GM12878 (cell line): ENCODE measurements around the gene TKFC. TPM values are rescaled to one million over a fixed set of nuclear protein-coding genes. Genes with fewer than 3 reads are reported as not detected.

Experiments used
- ATAC-seq: fragments of 200-7000 bp; cut with Tn5 transposase; 3 replicates; pipeline ENCODE4 v1.9.1; 2020; ENCODE audit warnings: mild to moderate bottlenecking, moderate library complexity
- BruUV-seq: library from RNA; stranded (reverse); fragments of 400-500 nt; replicated peaks from 2 replicates; lab custom pipeline; 2021; lab: Mats Ljungman, UMichigan
- CTCF ChIA-PET: fragments of 300-600 bp; sonication (Branson Sonifier 250); formaldehyde crosslinking; extraction: SDS; loops from one replicate; lab custom pipeline; 2021; ENCODE audit warnings: inconsistent platforms; lab: Yijun Ruan, JAX
- POLR2A ChIA-PET: fragments of 350-600 bp; formaldehyde crosslinking; extraction: SDS; loops from one replicate; lab custom pipeline; 2021; ENCODE audit warnings: inconsistent platforms; lab: Charles Lee
- RAD21 ChIA-PET: fragments of 300-600 bp; sonication (Branson Sonifier 250); formaldehyde crosslinking; loops from one replicate; lab custom pipeline; 2023; ENCODE audit warnings: antibody characterized with exemption; ENCODE audit not compliant: unreplicated experiment; lab: Charles Lee
- SMC1A ChIA-PET: fragments of 300-600 bp; sonication (Branson Sonifier 250); formaldehyde crosslinking; loops from one replicate; lab custom pipeline; 2023; ENCODE audit not compliant: unreplicated experiment, uncharacterized antibody; lab: Charles Lee
- DNase-seq: peaks from one replicate; pipeline ENCODE4 v3.0.0-alpha.2; 2011; ENCODE audit warnings: low read depth, low spot score
- FAIRE-seq: peaks from 3 replicates; lab custom pipeline; 2011; peaks lifted over from hg19 to GRCh38; lab: Jason Lieb, UNC
- H2AFZ ChIP-seq: 2 replicates; pipeline ENCODE4 v1.6.0; 2011; ENCODE audit warnings: low read depth, low read length, control low read depth; ENCODE audit not compliant: control insufficient read depth
- H3K27ac ChIP-seq: 2 replicates; pipeline ENCODE4 v1.5.1; 2011; ENCODE audit warnings: control low read depth; ENCODE audit not compliant: control insufficient read depth, insufficient read depth
- H3K27me3 ChIP-seq, 2 experiments: replicated peaks in 1 of 2; 2 replicates each; pipeline versions ENCODE4 v1.6.0 to v1.6.1; 2011; ENCODE audit warnings: low read length in 1 of 2; ENCODE audit not compliant: control insufficient read depth in 2 of 2, insufficient read depth in 2 of 2
- H3K36me3 ChIP-seq, 2 experiments: 2 replicates each; pipeline ENCODE4 v1.5.1; 2011; ENCODE audit warnings: low read length in 1 of 2; ENCODE audit not compliant: control insufficient read depth in 2 of 2, insufficient read depth in 2 of 2
- H3K4me1 ChIP-seq: 2 replicates; pipeline ENCODE4 v1.6.1; 2011; ENCODE audit warnings: mild to moderate bottlenecking, low read length, moderate library complexity, mixed read lengths; ENCODE audit not compliant: control insufficient read depth, insufficient read depth
- H3K4me2 ChIP-seq: 2 replicates; pipeline ENCODE4 v1.6.0; 2011; ENCODE audit warnings: control low read depth; ENCODE audit not compliant: control insufficient read depth, insufficient read depth
- H3K4me3 ChIP-seq: fragments of 200-600 bp; sonication (generic); 2 replicates; pipeline ENCODE4 v1.5.1; 2016
- H3K79me2 ChIP-seq: 2 replicates; pipeline ENCODE4 v1.6.0; 2011; ENCODE audit warnings: low read length; ENCODE audit not compliant: control insufficient read depth, insufficient read depth
- H3K9ac ChIP-seq: 2 replicates; pipeline ENCODE4 v1.8.0; 2011; ENCODE audit warnings: low read length, control low read depth, mixed read lengths; ENCODE audit not compliant: control insufficient read depth, insufficient read depth
- H3K9me3 ChIP-seq: replicated peaks from 3 replicates; pipeline ENCODE4 v1.5.1; 2011; ENCODE audit warnings: mild to moderate bottlenecking, low read length; ENCODE audit not compliant: control insufficient read depth, insufficient read depth
- H4K20me1 ChIP-seq: 2 replicates; pipeline ENCODE4 v1.6.0; 2011; ENCODE audit not compliant: control insufficient read depth, insufficient read depth
- TCF7 ChIP-seq: IDR thresholded peaks from 2 replicates; pipeline ENCODE4 v1.6.1; 2014; ENCODE audit warnings: antibody characterized with exemption, borderline replicate concordance
- WGBS: methylation state at CpG from one replicate; pipeline ENCODE4 v1.1.6; 2016; ENCODE audit warnings: low lambda C conversion rate; ENCODE audit not compliant: insufficient replicate concordance, insufficient coverage; ENCODE audit errors: missing lambda C conversion rate; 5-methylcytosine and 5-hydroxymethylcytosine counted together
- in situ Hi-C: fragments of 300-500 bp; cut with MboI; formaldehyde crosslinking; loops from 9 replicates; pipeline ENCODE4 v1.14.3; 2018; ENCODE audit warnings: mixed read lengths
- intact Hi-C: fragments of 100-400 bp; cut with micrococcal nuclease; formaldehyde crosslinking; loops from one replicate; pipeline ENCODE4 v1.14.2; 2022; ENCODE audit not compliant: unreplicated experiment
- polyA plus RNA-seq, 11 experiments: library from polyadenylated mRNA; depleted of rRNA in 4 of 11; unstranded in 6 of 11; stranded (reverse) in 5 of 11; fragments of >200 nt; fragmentation: Nextera tagmentation in 4 of 11; fragmentation: Illumina TruSeq in 1 of 11; extraction: Ambion mirVana in 4 of 11; extraction: Trizol in 1 of 11; gene quantifications; 1 replicate in 1 of 11; 2 replicates in 10 of 11; pipeline versions ENCODE4 v1.2.1 to v1.2.3, GENCODE V29; 2011 to 2016; ENCODE audit warnings: inconsistent platforms in 2 of 11, missing spikeins in 2 of 11, low read depth in 1 of 11
- total RNA-seq, 4 experiments: library from RNA; depleted of rRNA in 3 of 4; stranded (reverse); fragments of >200 nt in 3 of 4; fragmentation: Illumina TruSeq in 1 of 4; extraction: Trizol in 1 of 4; gene quantifications; 2 replicates each; pipeline versions ENCODE4 v1.2.1 to v1.2.3, GENCODE V29; 2013 to 2021
- TF ChIP-seq, protein P1 (sequence below), 3 experiments: IDR thresholded peaks in 2 of 3; conservative IDR thresholded peaks in 1 of 3; 2 replicates each; pipeline ENCODE4 v1.5.1; 2011; ENCODE audit warnings: low read depth in 3 of 3, low read length in 3 of 3, mild to moderate bottlenecking in 3 of 3, control low read depth in 2 of 3, moderate library complexity in 2 of 3, inconsistent platforms in 1 of 3, mixed read lengths in 1 of 3; ENCODE audit not compliant: control insufficient read depth in 2 of 3, insufficient read depth in 1 of 3; ENCODE audit errors: extremely low read depth in 1 of 3

Gene TKFC
- total and polyA plus RNA-seq, 10 of the 15 experiments (the other 5 are each of a cell fraction or from before 2014, with no cell fraction given) = 2.4 to 113 (median 59.0) TPM

DNA sequence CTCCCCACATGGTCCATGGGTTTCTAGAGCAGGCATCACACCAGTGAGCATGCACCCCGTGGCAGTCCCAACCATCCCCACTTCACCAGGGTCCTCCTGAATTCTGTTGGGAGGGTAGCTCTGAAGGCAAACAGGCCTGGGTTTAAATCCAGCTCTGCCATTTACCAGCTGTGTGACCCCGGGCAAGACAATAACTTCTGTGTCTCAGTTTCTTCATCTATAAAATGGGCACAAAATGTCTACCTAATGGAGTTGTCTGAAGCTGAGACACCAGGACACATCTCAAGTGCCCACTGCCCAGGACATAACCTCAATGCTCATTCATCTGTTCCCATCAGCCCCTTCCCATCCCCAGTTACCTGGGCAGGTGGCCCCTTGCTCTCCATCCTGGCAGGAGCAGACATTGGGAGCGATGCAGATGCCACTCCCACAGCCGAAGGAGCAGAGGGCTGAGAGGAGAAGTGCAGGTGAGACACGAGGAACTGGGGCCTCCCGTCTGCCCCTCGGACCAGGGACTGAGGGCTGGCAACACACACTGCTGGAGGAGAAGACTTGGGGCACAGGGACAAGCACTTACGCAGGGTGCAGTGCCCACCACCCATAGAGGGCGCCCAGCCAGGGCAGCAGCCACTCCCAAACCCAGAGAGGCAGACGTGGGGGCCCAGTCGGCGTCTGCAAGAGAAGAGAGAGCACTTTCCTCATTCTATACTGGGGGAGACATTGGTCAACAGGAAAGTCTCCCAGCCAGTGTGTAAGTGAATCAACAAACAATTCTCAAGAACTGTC, 41.9 kb upstream of the TKFC start:
- no peak for FAIRE-seq
- in situ Hi-C loops = no loop called here
- intact Hi-C loops = no loop called here

More for the DNA sequence above, 41.9 kb upstream of the TKFC start:
- Histone ChIP-seq H3K4me3 (no peak overlapping the region), H3K79me2 (no peaks in the 10 kb centered on the region; the same call in 1 of the 2 replicates), H3K4me2 (no peak overlapping the region)
- ChIA-PET POLR2A (no interaction called here), SMC1A (no interaction called here), CTCF (interaction anchor here (1.3 kb wide), 1 partner anchor 36 kb away, joined by 4 read pairs; no protein-coding TSS in a partner anchor)
- TF ChIP-seq TCF7 = no peak
- TF ChIP-seq, protein P1, sequence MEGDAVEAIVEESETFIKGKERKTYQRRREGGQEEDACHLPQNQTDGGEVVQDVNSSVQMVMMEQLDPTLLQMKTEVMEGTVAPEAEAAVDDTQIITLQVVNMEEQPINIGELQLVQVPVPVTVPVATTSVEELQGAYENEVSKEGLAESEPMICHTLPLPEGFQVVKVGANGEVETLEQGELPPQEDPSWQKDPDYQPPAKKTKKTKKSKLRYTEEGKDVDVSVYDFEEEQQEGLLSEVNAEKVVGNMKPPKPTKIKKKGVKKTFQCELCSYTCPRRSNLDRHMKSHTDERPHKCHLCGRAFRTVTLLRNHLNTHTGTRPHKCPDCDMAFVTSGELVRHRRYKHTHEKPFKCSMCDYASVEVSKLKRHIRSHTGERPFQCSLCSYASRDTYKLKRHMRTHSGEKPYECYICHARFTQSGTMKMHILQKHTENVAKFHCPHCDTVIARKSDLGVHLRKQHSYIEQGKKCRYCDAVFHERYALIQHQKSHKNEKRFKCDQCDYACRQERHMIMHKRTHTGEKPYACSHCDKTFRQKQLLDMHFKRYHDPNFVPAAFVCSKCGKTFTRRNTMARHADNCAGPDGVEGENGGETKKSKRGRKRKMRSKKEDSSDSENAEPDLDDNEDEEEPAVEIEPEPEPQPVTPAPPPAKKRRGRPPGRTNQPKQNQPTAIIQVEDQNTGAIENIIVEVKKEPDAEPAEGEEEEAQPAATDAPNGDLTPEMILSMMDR (IDR thresholded peaks at IDR 0.05 in 2 of 3, conservative IDR thresholded peaks at IDR 0.05 in 1 of 3; ENCODE audit: control insufficient read depth in 2 of 3, extremely low read depth in 1 of 3, insufficient read depth in 1 of 3, low read depth in 3 of 3, low read length in 3 of 3) = peak in 2 of 3 experiments; percentile 20 to 48; a peak in 4 of 6 replicates
- TF ChIP-seq, all 136 proteins: peak for 1
- BruUV-seq = no TSS peak
- no peak for DNase-seq
- 43% methylated on average over 12 of the region's 12 CpGs for WGBS
- H3K36me3 ChIP-seq = no peaks in the 10 kb centered on the region
- no peaks in the 10 kb centered on the region for H4K20me1 ChIP-seq
- H3K9me3 ChIP-seq = no peaks in the 10 kb centered on the region
- no peak overlapping the region for H2AFZ ChIP-seq
- RAD21 ChIA-PET = no interaction called here
- H3K27me3 ChIP-seq = no peaks in the 10 kb centered on the region
- peaks cover 8% of the 10 kb centered on the region for H3K4me1 ChIP-seq
- no peak overlapping the region for H3K9ac ChIP-seq
- no peak overlapping the region for H3K27ac ChIP-seq
- ATAC-seq = no peak
